GM18858 (cell line): ENCODE measurements around the gene AKR1C3.
"Not testable (repeated sequence)": the region's sequence is repeated elsewhere in the genome, so short reads cannot be mapped to it uniquely, and the experiment has no call there.

Source experiments
- ATAC-seq: cut with Tn5 transposase; IDR thresholded peaks from one replicate; pipeline ENCODE4 v1.9.1; 2021; ENCODE audit not compliant: unreplicated experiment

AKR1C3 gene

DNA sequence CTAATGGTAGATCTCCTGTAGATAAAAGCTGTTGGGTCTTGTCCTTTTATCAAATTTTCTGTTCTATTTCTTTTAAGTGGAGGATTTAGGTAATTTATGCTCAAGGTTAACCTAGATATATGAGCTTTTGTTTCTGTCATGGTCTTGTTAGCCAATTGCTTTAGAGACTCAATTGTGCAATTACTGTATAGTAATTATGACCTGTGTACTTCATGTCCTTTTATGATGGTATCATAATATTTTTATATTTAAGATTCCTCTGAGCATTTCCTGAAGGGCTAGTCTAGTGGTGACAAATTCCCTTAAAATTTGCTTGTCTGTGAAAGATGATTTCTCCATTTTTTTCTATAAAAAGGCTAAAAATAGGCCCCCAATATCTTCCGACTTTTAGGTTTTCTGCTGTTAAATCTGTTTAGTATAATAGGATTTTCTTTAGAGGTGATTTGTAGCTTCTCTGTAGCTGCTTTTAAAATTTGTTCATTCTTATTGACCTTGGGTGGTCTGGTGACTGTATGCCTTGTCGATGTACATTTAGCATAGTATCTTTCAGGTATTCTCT, 5.4 kb upstream of the AKR1C3 start:
- no peak for ATAC-seq

DNA sequence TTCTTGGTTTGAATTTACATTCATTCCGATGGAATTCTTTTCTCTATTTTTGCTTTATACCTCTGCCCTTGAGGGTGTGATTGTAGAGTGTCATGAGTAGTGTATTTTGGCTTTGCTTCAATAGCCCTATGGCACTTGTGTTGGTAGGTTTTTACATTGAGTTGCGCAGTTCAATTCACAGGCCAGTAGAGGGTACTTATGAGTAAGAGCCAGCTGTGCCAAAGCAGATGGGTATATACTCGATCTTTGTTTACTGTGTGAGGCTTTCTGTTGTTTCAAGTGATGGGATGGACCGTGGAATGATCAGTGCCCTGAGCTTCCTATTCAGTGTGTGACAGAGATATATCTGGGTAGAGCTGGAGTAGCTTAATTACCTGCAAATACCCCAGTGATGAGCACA, 4.3 kb upstream of the AKR1C3 start:
- ATAC-seq, result no peak

DNA sequence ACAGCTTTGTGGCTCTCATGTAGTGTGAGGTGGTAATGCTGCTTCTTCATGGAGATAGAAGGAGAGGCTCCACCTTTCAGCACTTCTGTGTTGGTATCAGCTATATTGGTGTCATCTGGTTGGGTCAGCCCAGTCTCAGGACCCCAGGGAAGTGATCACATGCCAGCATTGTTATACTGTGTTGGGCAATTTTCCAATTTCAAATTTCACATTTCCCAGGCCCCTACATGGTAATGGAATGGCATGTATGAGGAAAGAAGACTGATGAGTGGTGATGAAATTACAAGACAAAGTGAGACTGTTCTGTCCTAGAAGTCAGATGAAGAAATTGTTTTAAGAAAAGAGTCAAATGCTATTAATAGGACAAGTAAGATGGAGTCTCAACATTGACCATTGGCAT, 3.7 kb upstream of the AKR1C3 start:
- no peak for ATAC-seq

DNA sequence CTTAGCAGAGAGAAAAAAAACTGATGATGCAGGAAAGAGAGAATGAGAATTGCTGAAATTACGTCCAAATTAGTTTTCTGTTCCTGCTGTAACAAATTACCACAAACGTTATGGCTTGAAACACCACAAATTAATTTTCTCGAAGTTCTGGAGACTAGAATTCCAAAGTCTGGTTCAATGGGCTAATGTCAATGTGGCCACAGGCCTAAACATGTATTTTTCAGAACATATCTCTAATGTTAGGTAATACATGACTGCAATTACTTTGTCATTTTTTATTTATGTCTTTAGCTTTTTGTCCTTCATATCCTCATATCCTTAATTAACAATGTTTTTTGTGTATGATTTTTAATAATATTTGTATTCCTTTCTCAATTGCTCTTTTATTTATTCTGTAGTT, 3.0 kb upstream of the AKR1C3 start:
- no peak for ATAC-seq

DNA sequence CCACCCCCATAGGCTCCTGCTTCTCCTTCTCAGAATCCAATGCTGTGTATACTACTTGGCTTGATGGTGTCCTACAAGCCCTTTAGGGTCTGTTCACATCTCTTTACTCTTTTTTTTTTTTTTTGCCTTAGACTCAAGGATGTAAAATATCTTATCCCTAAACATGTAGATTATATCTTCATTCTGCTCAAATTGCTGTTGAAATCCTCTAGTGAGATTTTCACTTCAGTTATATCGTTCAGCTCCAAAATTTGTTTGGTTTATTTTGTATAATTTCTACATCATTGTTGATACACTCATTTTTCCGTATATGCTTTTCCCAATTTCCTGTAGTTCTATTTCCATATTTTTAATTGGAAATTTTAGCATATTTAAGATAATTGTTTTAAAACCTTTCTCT, 1.8 kb upstream of the AKR1C3 start:
- ATAC-seq, result no peak

DNA sequence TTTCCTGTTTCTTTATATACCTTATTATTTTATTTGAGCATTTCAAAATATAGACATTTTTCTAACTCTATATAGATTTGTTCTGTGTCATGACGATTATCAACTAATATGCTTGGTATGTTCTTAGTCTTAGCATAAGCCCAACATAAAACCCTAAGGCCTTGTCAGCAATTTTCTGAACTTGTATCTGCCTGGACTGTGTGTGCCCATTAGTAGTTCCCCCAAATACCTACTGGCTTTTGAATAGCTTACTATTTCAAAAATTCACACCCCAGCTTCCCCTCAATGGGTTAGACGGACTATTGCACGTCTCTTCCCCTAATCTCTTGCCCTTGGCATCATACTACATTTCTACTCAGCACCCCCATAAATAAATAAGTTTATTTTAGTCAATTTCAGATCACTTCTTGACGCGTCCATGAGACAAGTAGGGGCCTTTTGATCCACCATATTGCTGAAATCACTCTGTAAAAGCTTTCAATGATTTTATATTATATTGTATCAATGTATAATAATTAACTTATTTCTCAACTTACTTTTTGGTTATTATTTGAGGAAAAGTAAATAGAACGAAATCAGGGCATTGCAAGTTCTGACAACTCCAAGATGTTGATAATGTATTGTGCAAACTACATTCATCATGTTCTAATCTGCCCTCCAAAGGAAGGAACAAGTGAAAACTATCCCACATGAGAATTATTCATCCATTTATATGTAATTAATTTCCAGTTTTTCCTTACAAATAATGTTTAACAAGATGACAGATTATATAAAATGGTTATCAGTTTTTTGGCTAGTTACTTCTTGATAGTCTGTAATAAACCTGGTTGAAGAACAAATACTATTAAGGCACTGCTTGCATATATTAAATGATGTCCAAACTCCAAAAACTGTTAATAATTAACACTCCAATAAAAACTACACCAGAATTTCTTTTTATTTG, 1.1 kb upstream of the AKR1C3 start:
- ATAC-seq, result no peak

DNA sequence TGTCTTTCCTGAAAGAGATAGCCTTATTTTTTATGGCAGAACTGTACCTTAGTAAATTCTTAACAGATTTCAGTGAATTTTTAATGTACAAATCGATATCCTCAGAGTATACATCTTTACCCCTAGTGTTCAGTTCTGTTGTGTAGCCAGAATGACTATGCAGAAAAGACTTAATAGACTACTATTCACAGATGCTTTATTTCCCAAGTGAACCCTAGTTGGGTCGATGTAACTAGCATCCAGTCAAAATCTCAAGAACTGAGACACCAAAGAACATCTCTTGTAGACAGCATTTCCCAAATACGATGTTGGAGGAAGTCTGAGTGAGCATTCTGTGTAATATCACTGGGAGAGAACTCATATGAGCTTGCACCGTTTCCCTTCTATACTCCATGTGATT, 1.5 kb downstream of the AKR1C3 start:
- no peak for ATAC-seq

DNA sequence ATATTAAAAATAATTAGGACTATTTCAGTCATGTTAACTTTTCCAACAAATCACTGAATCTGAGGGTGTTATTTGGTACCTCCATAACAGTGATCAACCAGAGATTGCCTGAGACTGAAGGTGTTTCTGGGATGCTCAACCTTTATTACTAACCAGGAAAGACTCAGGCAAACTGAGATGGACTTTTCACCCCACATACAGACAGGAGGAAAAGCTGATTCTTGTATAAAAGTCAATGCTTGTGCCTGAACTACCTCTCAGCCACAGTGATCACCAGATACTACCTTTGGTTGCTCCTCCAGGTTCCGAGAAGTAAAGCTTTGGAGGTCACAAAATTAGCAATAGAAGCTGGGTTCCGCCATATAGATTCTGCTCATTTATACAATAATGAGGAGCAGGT, 1.9 kb downstream of the AKR1C3 start:
- no peak for ATAC-seq

DNA sequence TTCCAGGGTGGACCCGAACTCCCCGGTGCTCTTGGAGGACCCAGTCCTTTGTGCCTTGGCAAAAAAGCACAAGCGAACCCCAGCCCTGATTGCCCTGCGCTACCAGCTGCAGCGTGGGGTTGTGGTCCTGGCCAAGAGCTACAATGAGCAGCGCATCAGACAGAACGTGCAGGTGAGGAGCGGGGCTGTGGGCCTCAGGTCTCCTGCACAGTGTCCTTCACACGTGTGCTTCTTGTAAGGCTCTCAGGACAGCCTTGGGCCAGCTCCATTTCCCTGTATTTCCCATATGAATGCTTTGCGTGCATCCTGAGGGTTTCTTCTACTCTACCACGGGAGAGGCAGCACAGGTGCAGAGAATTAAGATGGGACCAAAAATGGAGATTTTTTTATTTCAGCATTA, 8.3 kb downstream of the AKR1C3 start:
- not testable (repeated sequence) for ATAC-seq

DNA sequence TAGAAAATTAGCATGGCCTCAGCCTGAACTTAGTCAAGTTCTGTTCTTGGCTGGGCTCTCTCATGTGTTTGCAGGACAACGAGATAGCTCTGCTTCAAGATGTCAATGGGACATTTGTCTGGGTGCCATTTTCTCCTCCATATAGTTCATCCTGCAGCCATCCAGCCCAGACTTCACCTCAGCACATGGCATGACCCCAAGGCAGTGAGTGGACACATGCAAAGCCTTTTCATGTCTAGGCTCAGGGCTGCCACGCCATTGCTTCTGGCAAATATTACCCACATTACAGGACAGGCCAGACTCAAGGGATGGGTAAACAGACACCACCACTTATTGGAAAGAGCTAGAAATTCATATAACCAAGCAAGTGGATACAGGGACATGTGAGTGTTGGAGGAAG, 9.3 kb downstream of the AKR1C3 start:
- no peak for ATAC-seq

DNA sequence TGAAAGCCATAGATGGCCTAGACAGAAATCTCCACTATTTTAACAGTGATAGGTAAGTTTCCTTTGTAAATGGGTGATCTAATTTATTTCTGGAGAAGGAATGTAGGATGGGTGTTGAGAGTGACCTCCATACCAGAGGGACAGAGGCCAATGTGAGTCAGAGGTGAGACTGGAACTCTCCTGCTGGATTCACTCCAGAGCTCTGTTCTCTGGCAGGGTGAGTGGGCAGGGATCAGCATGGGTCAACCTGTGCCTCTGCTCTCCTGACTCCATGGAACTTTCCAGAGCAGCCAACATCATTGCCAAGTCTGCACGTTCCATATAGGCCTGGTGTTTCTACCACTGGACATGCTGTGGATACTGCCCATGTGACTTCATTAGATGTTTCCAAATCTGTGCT, 11.4 kb downstream of the AKR1C3 start:
- ATAC-seq, result no peak

DNA sequence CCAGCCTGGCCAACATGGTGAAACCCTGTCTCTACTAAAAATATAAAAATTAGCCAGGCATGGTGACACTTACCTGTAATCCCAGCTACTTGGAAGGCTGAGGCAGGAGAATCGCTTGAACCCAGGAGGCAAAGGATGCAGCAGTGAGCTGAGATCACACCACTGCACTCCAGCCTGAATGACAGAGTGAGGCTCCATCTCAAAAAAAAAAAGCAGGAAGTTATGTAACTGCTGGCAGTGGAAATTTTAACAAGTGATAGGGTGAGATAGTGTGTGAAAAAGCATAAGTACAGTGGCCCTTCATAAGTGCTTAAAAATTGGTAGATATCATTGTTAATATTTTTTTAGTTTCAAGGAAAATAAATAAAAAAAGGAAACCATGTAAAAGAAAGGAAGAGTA, 12.3 kb downstream of the AKR1C3 start:
- ATAC-seq, result no peak

DNA sequence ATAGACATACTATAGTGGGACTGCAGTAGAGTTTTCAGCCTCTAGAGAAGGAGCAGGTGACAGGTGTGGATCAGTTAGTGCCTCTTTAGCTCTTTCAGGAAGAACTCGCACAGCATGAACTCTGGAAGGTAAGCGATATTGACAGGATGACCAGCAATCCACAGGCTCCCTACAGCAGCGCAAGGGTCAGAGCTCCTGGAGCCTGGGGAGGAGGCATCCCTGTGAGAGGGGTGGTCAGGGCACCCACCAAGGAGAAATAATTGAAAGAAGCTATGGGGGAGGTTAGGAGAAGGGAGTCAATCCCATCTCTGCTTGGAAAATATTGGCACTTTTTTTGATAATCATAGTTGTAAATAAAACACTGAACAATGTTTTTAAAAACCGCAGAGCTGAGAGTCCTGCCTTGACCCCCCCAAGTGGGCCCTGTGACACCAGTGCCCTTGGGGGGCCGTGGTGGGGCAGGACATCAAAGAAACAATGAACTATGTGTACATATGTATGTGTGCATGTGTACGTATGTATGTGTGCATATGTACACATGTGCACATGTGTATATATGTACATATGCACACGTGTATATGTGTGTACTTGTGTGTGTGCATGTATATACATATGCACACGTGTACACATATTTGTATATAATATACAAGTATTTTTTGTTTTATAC, 13.8 kb downstream of the AKR1C3 start:
- ATAC-seq, result no peak

DNA sequence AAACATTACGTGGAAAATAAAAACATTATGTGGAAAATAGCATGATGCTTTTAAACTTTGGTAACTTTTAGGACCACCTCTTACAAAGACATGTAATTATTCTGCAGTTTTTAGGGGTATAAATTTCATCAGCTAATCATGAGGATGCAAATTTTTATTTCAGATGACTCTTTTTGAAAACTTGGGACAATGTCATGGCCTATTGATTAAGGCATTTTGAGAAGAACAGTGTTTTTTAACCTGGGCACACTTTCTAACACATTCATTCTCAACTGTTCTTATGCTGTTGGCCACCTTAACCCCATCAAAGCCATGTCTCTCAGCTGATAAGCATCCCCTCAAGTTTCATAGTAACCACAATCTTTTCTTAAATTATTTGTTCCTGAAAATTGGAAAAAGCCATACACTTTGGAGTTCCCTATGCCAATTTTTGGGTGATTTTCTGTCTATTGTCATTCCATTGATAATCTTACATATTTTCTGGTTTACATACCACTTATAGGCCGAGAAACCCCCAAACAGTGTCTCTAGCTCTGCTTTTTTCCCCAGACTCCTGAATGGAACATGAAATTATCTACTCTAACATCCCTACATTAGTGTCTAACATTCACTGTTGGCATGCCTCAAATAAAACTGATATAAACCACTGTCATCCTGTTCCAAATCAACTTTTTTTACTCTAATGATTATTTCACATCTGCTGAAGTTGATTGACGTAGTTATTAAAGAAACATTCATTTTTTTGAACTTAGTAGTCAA, 14.6 kb downstream of the AKR1C3 start:
- ATAC-seq, result no peak

DNA sequence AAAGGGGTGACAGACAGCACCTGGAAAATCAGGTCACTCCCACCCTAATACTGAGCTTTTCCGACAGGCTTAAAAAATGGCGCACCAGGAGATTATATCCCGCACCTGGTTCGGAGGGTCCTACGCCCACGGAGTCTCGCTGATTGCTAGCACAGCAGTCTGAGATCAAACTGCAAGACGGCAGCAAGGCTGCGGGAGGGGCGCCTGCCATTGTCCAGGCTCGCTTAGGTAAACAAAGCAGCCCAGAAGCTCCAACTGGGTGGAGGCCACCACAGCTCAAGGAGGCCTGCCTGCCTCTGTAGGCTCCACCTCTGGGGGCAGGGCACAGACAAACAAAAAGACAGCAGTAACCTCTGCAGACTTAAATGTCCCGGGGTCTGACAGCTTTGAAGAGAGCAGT, 15.6 kb downstream of the AKR1C3 start:
- ATAC-seq, result not testable (repeated sequence)

DNA sequence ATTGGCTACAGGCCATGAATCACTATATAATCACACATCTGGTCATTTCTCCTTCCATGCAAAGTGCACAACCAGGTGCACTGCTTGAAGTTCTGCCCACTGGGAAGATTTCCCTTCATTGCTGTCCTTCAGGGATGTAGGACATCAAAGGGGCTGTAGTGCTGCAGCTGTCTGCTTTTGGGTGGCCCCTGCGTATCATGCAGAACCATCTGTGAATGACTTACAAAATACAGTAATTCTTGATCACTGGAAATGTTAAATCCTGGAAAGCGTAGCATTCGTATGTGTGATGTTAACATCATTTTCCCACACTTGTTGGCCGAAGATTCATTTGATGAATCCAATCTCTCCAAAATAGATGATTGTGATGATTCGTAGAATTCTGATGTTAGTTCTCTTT, 22.4 kb downstream of the AKR1C3 start:
- ATAC-seq, result no peak

DNA sequence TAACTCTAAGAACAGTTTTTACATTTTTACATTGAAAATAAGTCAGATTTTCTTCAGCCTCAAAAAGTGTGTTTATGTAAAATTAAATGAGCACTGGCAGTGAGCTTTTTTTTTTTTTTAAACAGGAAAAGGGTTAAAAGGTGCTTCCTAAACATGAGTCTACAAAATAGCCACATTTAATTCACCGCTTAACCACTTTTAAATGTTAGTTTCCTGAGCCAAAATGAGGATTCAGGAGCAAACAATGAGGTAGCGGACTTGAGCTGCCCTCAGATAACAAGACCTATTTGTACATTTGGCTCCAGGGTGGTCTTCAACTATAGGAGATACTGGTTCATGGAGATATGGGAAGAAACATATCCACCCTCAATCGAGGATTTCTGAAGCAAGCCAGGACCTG, 22.8 kb downstream of the AKR1C3 start:
- ATAC-seq, result no peak

DNA sequence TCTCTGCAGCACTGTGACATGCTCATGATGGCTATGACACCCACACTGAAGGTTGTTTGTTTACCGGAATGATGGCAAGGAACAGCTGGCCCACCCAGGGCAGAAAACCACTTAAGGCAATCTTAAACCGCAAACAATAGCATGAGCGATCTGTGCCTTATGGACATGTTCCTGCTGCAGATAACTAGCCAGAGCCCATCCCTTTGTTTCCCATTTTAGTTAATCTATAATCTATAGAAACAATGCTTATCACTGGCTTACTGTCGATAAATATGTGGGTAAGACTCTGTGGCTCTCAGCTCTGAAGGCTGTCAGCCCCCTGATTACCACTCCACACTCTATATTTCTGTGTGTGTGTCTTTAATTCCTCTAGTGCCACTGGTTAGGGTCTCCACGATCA, 25.8 kb downstream of the AKR1C3 start:
- ATAC-seq, result not testable (repeated sequence)

DNA sequence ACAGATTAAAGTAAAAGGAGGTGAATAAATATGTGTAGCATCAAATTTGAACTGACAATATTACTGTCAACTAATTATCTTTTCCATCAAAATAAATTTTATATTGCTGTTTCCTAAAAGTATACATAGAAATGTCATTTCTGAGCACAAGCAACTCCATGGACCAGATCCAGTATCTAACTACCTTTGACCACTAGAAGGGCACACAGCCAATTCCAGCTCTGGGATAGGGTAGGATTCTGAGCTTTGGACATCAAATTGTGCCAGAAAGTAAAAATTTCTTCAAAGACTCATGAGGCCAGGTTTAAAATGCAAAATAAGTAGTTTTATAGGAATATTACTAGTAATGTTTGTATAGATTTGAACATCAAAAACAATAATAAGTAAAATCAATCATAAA, 29.7 kb downstream of the AKR1C3 start:
- ATAC-seq, result no peak

DNA sequence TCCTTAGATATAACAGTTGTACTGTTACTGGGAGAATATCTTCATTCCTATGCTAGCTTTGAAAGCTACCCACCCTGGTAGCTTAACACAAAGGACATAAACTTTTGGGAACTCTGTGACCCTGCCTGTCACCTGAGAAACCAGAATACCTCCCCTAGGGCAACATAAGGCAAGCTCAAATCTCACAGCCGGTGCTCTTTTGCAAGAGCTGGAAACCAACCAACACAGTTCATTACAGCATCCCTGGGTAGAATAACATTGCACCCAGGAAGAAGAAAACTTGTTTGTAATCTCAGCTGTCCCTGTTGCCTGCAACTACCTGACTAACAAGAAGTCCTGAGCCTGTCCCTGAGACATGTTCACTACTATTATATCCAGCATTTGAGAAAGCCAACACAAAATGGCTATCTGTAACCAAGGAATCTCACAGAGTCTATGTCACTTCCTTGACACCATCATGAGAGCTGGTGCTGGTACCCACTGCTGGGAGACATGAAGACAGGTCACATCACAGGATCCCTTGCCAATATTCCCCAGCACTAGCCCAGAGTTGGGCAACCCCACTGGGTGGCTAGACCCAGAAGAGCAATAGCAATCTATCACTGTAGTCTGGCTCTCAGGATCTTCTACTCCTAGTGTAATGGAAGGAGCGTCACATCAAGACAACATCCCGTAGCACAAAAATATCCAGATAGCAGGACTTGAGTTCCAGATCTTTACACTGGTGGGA, 31.3 kb downstream of the AKR1C3 start:
- ATAC-seq, result no peak

DNA sequence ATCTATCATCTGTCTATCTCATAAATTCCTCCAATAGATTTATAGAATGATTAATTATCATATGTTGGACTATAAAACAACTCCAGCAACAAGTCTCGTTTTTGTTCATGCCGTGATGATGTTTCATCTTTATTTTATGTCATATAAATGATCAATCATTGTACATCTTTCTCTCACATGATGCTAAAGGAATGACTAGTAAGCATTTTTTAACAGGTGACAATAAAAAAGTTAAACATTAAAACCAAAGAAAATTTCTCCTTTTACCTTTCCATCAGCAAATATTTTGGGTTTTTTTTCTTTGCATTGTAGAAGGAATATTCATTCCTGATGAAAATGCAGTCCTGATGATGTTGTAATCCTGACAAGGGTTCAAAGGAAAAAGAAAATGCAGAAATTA, 41.4 kb downstream of the AKR1C3 start:
- ATAC-seq, result no peak
